ENCODE data around the gene TENM4.

Gene TENM4

DNA sequence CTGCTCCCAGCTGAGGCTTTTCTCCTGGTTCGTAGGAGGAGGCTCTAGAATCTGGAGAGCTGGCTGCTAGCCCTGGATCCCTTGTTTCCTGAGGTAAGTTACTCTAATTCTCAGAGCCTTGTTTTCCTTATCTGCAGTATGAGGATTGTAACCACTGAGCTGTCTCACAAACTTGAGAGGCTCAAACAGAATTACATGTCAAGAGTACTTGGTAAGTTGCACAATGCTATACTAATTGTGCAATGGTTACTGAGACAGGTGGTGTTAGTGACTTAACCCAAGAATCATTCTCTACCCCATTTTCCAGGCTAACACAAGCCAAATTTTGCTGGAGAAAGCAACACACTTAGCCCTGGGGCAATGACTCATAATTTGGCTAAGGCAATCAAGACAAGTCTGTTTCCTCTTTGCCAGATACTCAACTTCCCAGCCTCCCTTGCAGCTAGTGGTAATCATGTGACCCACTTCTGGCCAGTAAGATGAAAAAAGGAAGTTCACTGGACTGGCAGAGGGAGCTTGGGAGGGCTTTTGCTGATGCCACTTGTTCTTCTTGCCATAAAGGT lies 348.0 kb downstream of the TENM4 start:
- DNase-seq (ENCODE audit: extremely low spot score) = no peak
- POLR2A ChIA-PET = no interaction called here
- CTCF ChIA-PET = no interaction called here
- TF ChIP-seq FOXK2 (IDR thresholded peaks at IDR 0.05) (no peak), SP1 (IDR thresholded peaks at IDR 0.05) (no peak), TARDBP (IDR thresholded peaks at IDR 0.05) (no peak), NFRKB (IDR thresholded peaks at IDR 0.05) (no peak), LEF1 (IDR thresholded peaks at IDR 0.05; ENCODE audit: borderline replicate concordance) (no peak)

GRCh38 chr11:79090191-79090705 lies 350.6 kb downstream of the TENM4 start:
- ChIA-PET POLR2A (no interaction called here), CTCF (interaction anchor here (1.0 kb wide), 1 partner anchor 10 kb away, joined by 4 read pairs; no protein-coding TSS in a partner anchor)
- no peak for DNase-seq (ENCODE audit: extremely low spot score)
- TF ChIP-seq, protein P1, sequence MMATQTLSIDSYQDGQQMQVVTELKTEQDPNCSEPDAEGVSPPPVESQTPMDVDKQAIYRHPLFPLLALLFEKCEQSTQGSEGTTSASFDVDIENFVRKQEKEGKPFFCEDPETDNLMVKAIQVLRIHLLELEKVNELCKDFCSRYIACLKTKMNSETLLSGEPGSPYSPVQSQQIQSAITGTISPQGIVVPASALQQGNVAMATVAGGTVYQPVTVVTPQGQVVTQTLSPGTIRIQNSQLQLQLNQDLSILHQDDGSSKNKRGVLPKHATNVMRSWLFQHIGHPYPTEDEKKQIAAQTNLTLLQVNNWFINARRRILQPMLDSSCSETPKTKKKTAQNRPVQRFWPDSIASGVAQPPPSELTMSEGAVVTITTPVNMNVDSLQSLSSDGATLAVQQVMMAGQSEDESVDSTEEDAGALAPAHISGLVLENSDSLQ (IDR thresholded peaks at IDR 0.05) = no peak
- TF ChIP-seq FOXM1 (IDR thresholded peaks at IDR 0.05; ENCODE audit: borderline replicate concordance) = no peak
- TF ChIP-seq LEF1 (IDR thresholded peaks at IDR 0.05; ENCODE audit: borderline replicate concordance) = no peak
- no peak for TF ChIP-seq ARNT (IDR thresholded peaks at IDR 0.05)
- TF ChIP-seq SUZ12 (IDR thresholded peaks at IDR 0.05) = no peak

GRCh38 chr11:79089601-79090000 lies 351.2 kb downstream of the TENM4 start:
- ChIA-PET CTCF (interaction anchor here (1.0 kb wide), 2 partner anchors 11 to 30 kb away, joined by 3 to 4 read pairs; no protein-coding TSS in a partner anchor), POLR2A (no interaction called here)
- no peak for DNase-seq (ENCODE audit: extremely low spot score)
- TF ChIP-seq ARNT (IDR thresholded peaks at IDR 0.05) = no peak
- TF ChIP-seq, protein P1 (IDR thresholded peaks at IDR 0.05) = no peak
- TF ChIP-seq FOXM1 (IDR thresholded peaks at IDR 0.05; ENCODE audit: borderline replicate concordance) = no peak

DNA sequence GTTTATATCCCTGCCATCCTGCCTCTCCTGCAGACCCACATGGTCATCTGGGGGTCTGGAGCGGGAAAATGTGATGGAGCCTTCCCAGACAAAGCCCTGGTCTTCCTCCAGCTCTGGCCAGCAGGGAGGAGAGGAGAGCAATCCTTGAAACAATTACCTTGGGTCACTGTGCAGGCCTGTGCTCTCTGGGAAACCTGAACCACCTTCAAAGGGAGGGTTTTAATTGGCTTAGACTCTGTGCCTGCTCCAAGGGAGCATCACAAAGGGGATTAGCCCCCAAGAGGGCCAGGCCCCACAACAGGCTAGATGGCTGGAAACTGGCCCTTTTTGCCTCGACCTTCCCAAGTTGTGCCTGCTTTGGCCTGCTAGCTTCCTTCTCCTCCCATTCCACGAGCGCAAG lies 351.9 kb downstream of the TENM4 start:
- POLR2A ChIA-PET = no interaction called here
- TF ChIP-seq ZNF384 (IDR thresholded peaks at IDR 0.05) (no peak), TARDBP (IDR thresholded peaks at IDR 0.05) (no peak), ELF4 (IDR thresholded peaks at IDR 0.05) (no peak), LEF1 (IDR thresholded peaks at IDR 0.05; ENCODE audit: borderline replicate concordance) (no peak), SP1 (IDR thresholded peaks at IDR 0.05) (no peak), FOXA1 (IDR thresholded peaks at IDR 0.05) (no peak), NFRKB (IDR thresholded peaks at IDR 0.05) (no peak), BHLHE40 (IDR thresholded peaks at IDR 0.05; ENCODE audit: borderline replicate concordance) (no peak), FOXK2 (IDR thresholded peaks at IDR 0.05) (no peak), ARNT (IDR thresholded peaks at IDR 0.05) (no peak), HDGF (IDR thresholded peaks at IDR 0.05; ENCODE audit: borderline replicate concordance) (no peak), FOXM1 (IDR thresholded peaks at IDR 0.05; ENCODE audit: borderline replicate concordance) (no peak), SUZ12 (IDR thresholded peaks at IDR 0.05) (no peak)
- TF ChIP-seq, protein P1 (IDR thresholded peaks at IDR 0.05) = no peak
- no peak for DNase-seq (ENCODE audit: extremely low spot score)
- CTCF ChIA-PET = interaction anchor here (1.0 kb wide), 2 partner anchors 11 to 29 kb away, joined by 3 to 4 read pairs; no protein-coding TSS in a partner anchor

DNA sequence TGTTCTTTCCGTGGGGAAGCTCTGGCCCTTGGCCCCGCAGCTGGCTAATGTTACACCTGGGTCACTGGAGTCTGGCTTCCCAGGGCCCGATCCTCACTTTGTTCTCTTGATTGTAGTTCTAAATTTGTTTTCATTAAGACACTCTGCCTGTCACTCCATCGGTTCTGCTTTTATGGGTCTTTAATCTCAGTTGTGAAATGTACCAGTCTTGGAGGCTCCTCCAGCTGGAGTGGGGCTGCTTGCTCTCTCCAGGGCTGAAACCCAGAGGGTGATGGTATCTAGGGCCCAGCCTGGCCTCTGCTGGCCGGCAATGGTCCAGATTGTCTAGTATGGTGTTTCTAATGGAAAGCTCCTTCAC lies 352.9 kb downstream of the TENM4 start:
- DNase-seq (ENCODE audit: extremely low spot score) = no peak
- TF ChIP-seq, protein P1 (IDR thresholded peaks at IDR 0.05) = no peak
- TF ChIP-seq FOXM1 (IDR thresholded peaks at IDR 0.05; ENCODE audit: borderline replicate concordance) = no peak
- TF ChIP-seq TARDBP (IDR thresholded peaks at IDR 0.05) = no peak
- no peak for TF ChIP-seq NFRKB (IDR thresholded peaks at IDR 0.05)
- no peak for TF ChIP-seq HDGF (IDR thresholded peaks at IDR 0.05; ENCODE audit: borderline replicate concordance)
- TF ChIP-seq L3MBTL2 (conservative IDR thresholded peaks at IDR 0.05) = no peak
- no peak for TF ChIP-seq CTBP1 (IDR thresholded peaks at IDR 0.05; ENCODE audit: borderline replicate concordance)
- no peak for TF ChIP-seq SP1 (IDR thresholded peaks at IDR 0.05)
- no peak for TF ChIP-seq FOXA1 (IDR thresholded peaks at IDR 0.05)
- no peak for TF ChIP-seq FOXK2 (IDR thresholded peaks at IDR 0.05)
- no peak for TF ChIP-seq SUZ12 (IDR thresholded peaks at IDR 0.05)
- TF ChIP-seq ZNF384 (IDR thresholded peaks at IDR 0.05) = no peak
- no peak for TF ChIP-seq ARNT (IDR thresholded peaks at IDR 0.05)
- TF ChIP-seq BHLHE40 (IDR thresholded peaks at IDR 0.05; ENCODE audit: borderline replicate concordance) = no peak
- CTCF ChIA-PET = interaction anchor here (1.0 to 1.4 kb wide), 2 partner anchors 12 to 256 kb away, joined by 3 to 4 read pairs; no protein-coding TSS in a partner anchor
- POLR2A ChIA-PET = no interaction called here

GRCh38 chr11:79087238-79087960 lies 353.4 kb downstream of the TENM4 start:
- POLR2A ChIA-PET = no interaction called here

More at GRCh38 chr11:79087238-79087960, 353.4 kb downstream of the TENM4 start:
- CTCF ChIA-PET = interaction anchor here (1.4 kb wide), 1 partner anchor 255 kb away, joined by 3 read pairs; no protein-coding TSS in a partner anchor
- TF ChIP-seq ARNT (IDR thresholded peaks at IDR 0.05) = no peak
- TF ChIP-seq FOXM1 (IDR thresholded peaks at IDR 0.05; ENCODE audit: borderline replicate concordance) = no peak
- no peak for TF ChIP-seq TARDBP (IDR thresholded peaks at IDR 0.05)
- no peak for TF ChIP-seq BHLHE40 (IDR thresholded peaks at IDR 0.05; ENCODE audit: borderline replicate concordance)
- TF ChIP-seq, protein P1 (IDR thresholded peaks at IDR 0.05) = no peak
- TF ChIP-seq FOXA1 (IDR thresholded peaks at IDR 0.05) = no peak
- TF ChIP-seq HDGF (IDR thresholded peaks at IDR 0.05; ENCODE audit: borderline replicate concordance) = no peak
- no peak for TF ChIP-seq NFRKB (IDR thresholded peaks at IDR 0.05)
- no peak for TF ChIP-seq SP1 (IDR thresholded peaks at IDR 0.05)
- no peak for TF ChIP-seq ELF4 (IDR thresholded peaks at IDR 0.05)
- TF ChIP-seq ZNF384 (IDR thresholded peaks at IDR 0.05) = no peak
- TF ChIP-seq FOXK2 (IDR thresholded peaks at IDR 0.05) = no peak
- no peak for TF ChIP-seq SUZ12 (IDR thresholded peaks at IDR 0.05)
- TF ChIP-seq CTBP1 (IDR thresholded peaks at IDR 0.05; ENCODE audit: borderline replicate concordance) = no peak
- no peak for TF ChIP-seq LEF1 (IDR thresholded peaks at IDR 0.05; ENCODE audit: borderline replicate concordance)
- TF ChIP-seq L3MBTL2 (conservative IDR thresholded peaks at IDR 0.05) = no peak
- no peak for DNase-seq (ENCODE audit: extremely low spot score)

Data from HEK293T (cell line).